GM12878 (cell line): ENCODE measurements around the gene KIAA1671. TPM values are rescaled to one million over a fixed set of nuclear protein-coding genes. Genes with fewer than 3 reads are reported as not detected.

Experiments
- ATAC-seq: fragments of 200-7000 bp; cut with Tn5 transposase; 3 replicates; pipeline ENCODE4 v1.9.1; 2020; ENCODE audit warnings: mild to moderate bottlenecking, moderate library complexity
- BruUV-seq: library from RNA; stranded (reverse); fragments of 400-500 nt; replicated peaks from 2 replicates; lab custom pipeline; 2021; lab: Mats Ljungman, UMichigan
- CTCF ChIA-PET: fragments of 300-600 bp; sonication (Branson Sonifier 250); formaldehyde crosslinking; extraction: SDS; loops from one replicate; lab custom pipeline; 2021; ENCODE audit warnings: inconsistent platforms; lab: Yijun Ruan, JAX
- POLR2A ChIA-PET: fragments of 350-600 bp; formaldehyde crosslinking; extraction: SDS; loops from one replicate; lab custom pipeline; 2021; ENCODE audit warnings: inconsistent platforms; lab: Charles Lee
- RAD21 ChIA-PET: fragments of 300-600 bp; sonication (Branson Sonifier 250); formaldehyde crosslinking; loops from one replicate; lab custom pipeline; 2023; ENCODE audit warnings: antibody characterized with exemption; ENCODE audit not compliant: unreplicated experiment; lab: Charles Lee
- SMC1A ChIA-PET: fragments of 300-600 bp; sonication (Branson Sonifier 250); formaldehyde crosslinking; loops from one replicate; lab custom pipeline; 2023; ENCODE audit not compliant: unreplicated experiment, uncharacterized antibody; lab: Charles Lee
- DNase-seq: peaks from one replicate; pipeline ENCODE4 v3.0.0-alpha.2; 2011; ENCODE audit warnings: low read depth, low spot score
- FAIRE-seq: peaks from 3 replicates; lab custom pipeline; 2011; peaks lifted over from hg19 to GRCh38; lab: Jason Lieb, UNC
- H2AFZ ChIP-seq: 2 replicates; pipeline ENCODE4 v1.6.0; 2011; ENCODE audit warnings: low read depth, low read length, control low read depth; ENCODE audit not compliant: control insufficient read depth
- H3K27ac ChIP-seq: 2 replicates; pipeline ENCODE4 v1.5.1; 2011; ENCODE audit warnings: control low read depth; ENCODE audit not compliant: control insufficient read depth, insufficient read depth
- H3K27me3 ChIP-seq, 2 experiments: replicated peaks in 1 of 2; 2 replicates each; pipeline versions ENCODE4 v1.6.0 to v1.6.1; 2011; ENCODE audit warnings: low read length in 1 of 2; ENCODE audit not compliant: control insufficient read depth in 2 of 2, insufficient read depth in 2 of 2
- H3K36me3 ChIP-seq, 2 experiments: 2 replicates each; pipeline ENCODE4 v1.5.1; 2011; ENCODE audit warnings: low read length in 1 of 2; ENCODE audit not compliant: control insufficient read depth in 2 of 2, insufficient read depth in 2 of 2
- H3K4me1 ChIP-seq: 2 replicates; pipeline ENCODE4 v1.6.1; 2011; ENCODE audit warnings: mild to moderate bottlenecking, low read length, moderate library complexity, mixed read lengths; ENCODE audit not compliant: control insufficient read depth, insufficient read depth
- H3K4me2 ChIP-seq: 2 replicates; pipeline ENCODE4 v1.6.0; 2011; ENCODE audit warnings: control low read depth; ENCODE audit not compliant: control insufficient read depth, insufficient read depth
- H3K4me3 ChIP-seq: fragments of 200-600 bp; sonication (generic); 2 replicates; pipeline ENCODE4 v1.5.1; 2016
- H3K79me2 ChIP-seq: 2 replicates; pipeline ENCODE4 v1.6.0; 2011; ENCODE audit warnings: low read length; ENCODE audit not compliant: control insufficient read depth, insufficient read depth
- H3K9ac ChIP-seq: 2 replicates; pipeline ENCODE4 v1.8.0; 2011; ENCODE audit warnings: low read length, control low read depth, mixed read lengths; ENCODE audit not compliant: control insufficient read depth, insufficient read depth
- H3K9me3 ChIP-seq: replicated peaks from 3 replicates; pipeline ENCODE4 v1.5.1; 2011; ENCODE audit warnings: mild to moderate bottlenecking, low read length; ENCODE audit not compliant: control insufficient read depth, insufficient read depth
- H4K20me1 ChIP-seq: 2 replicates; pipeline ENCODE4 v1.6.0; 2011; ENCODE audit not compliant: control insufficient read depth, insufficient read depth
- PML ChIP-seq: IDR thresholded peaks from 2 replicates; pipeline ENCODE4 v1.6.1; 2012; ENCODE audit warnings: low read length, inconsistent platforms
- WGBS: methylation state at CpG from one replicate; pipeline ENCODE4 v1.1.6; 2016; ENCODE audit warnings: low lambda C conversion rate; ENCODE audit not compliant: insufficient replicate concordance, insufficient coverage; ENCODE audit errors: missing lambda C conversion rate; 5-methylcytosine and 5-hydroxymethylcytosine counted together
- in situ Hi-C: fragments of 300-500 bp; cut with MboI; formaldehyde crosslinking; loops from 9 replicates; pipeline ENCODE4 v1.14.3; 2018; ENCODE audit warnings: mixed read lengths
- intact Hi-C: fragments of 100-400 bp; cut with micrococcal nuclease; formaldehyde crosslinking; loops from one replicate; pipeline ENCODE4 v1.14.2; 2022; ENCODE audit not compliant: unreplicated experiment
- polyA plus RNA-seq, 11 experiments: library from polyadenylated mRNA; depleted of rRNA in 4 of 11; unstranded in 6 of 11; stranded (reverse) in 5 of 11; fragments of >200 nt; fragmentation: Nextera tagmentation in 4 of 11; fragmentation: Illumina TruSeq in 1 of 11; extraction: Ambion mirVana in 4 of 11; extraction: Trizol in 1 of 11; gene quantifications; 1 replicate in 1 of 11; 2 replicates in 10 of 11; pipeline versions ENCODE4 v1.2.1 to v1.2.3, GENCODE V29; 2011 to 2016; ENCODE audit warnings: inconsistent platforms in 2 of 11, missing spikeins in 2 of 11, low read depth in 1 of 11
- total RNA-seq, 4 experiments: library from RNA; depleted of rRNA in 3 of 4; stranded (reverse); fragments of >200 nt in 3 of 4; fragmentation: Illumina TruSeq in 1 of 4; extraction: Trizol in 1 of 4; gene quantifications; 2 replicates each; pipeline versions ENCODE4 v1.2.1 to v1.2.3, GENCODE V29; 2013 to 2021
- TF ChIP-seq, protein P1 (sequence below): fragments of 450-650 bp; IDR thresholded peaks from 2 replicates; pipeline ENCODE4 v1.6.1; 2016; ENCODE audit warnings: mild to moderate bottlenecking
- TF ChIP-seq, protein P2 (sequence below): fragments of 450-650 bp; IDR thresholded peaks from 2 replicates; pipeline ENCODE4 v1.6.1; 2018; ENCODE audit warnings: borderline replicate concordance, mild to moderate bottlenecking; ENCODE audit not compliant: partially characterized antibody

The KIAA1671 gene
- total and polyA plus RNA-seq, 10 of the 15 experiments (the other 5 are each of a cell fraction or from before 2014, with no cell fraction given): 0.05 to 2.7 (median 0.33) TPM

DNA sequence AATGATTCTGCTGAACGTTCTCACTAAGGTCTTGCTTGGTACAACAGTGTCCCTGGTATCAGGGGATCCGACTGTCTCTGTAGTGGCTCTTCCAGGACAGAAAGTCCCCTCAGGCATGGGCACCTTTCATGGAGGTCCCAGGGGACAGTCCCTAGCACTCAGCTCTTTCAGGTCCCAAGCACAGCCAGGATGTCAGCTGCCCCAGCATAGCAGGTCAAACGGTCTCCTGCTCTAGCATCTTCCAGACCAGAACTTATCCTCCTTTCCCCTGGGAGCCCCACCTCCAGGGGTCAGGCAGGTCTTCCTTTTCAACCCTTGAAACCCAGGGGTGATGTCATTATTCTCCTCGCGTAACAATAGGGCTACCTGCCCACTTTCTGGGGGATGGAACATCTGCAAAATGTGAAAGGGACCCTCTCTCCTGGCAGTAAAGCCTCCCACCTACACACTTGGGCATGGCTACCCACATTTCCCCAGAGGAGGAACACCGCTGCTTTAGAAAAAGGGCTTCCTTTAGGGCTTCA, 222.4 kb downstream of the KIAA1671 start:
- BruUV-seq: no TSS peak
- H3K27me3 ChIP-seq: no peaks in the 10 kb centered on the region; a peak in 1 of 4 replicates
- ChIA-PET CTCF (interaction anchor here (6.2 kb wide), 1 partner anchor 64 kb away, joined by 30 read pairs; no protein-coding TSS in a partner anchor), POLR2A (no interaction called here), RAD21 (interaction anchor here (5.2 kb wide), 1 partner anchor 94 kb away, joined by 35 read pairs; no protein-coding TSS in a partner anchor), SMC1A (no interaction called here)
- WGBS: 31% methylated on average over 6 of the region's 6 CpGs
- no peak overlapping the region for H3K9ac ChIP-seq
- no peak overlapping the region for H3K4me2 ChIP-seq
- intact Hi-C loops: loop anchor here (5.0 kb wide), 1 partner anchor 43 kb away; no protein-coding TSS in a partner anchor
- no peaks in the 10 kb centered on the region for H4K20me1 ChIP-seq
- no peaks in the 10 kb centered on the region; the same call in 2 of the 3 replicates for H3K9me3 ChIP-seq
- H3K4me3 ChIP-seq: no peak overlapping the region
- no peaks in the 10 kb centered on the region for H3K4me1 ChIP-seq
- H2AFZ ChIP-seq: no peak overlapping the region
- FAIRE-seq (no peak), ATAC-seq (no peak), DNase-seq (no peak)
- H3K36me3 ChIP-seq: no peaks in the 10 kb centered on the region
- TF ChIP-seq, protein P1, sequence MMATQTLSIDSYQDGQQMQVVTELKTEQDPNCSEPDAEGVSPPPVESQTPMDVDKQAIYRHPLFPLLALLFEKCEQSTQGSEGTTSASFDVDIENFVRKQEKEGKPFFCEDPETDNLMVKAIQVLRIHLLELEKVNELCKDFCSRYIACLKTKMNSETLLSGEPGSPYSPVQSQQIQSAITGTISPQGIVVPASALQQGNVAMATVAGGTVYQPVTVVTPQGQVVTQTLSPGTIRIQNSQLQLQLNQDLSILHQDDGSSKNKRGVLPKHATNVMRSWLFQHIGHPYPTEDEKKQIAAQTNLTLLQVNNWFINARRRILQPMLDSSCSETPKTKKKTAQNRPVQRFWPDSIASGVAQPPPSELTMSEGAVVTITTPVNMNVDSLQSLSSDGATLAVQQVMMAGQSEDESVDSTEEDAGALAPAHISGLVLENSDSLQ: no peak
- no peak for TF ChIP-seq PML
- TF ChIP-seq, protein P2, sequence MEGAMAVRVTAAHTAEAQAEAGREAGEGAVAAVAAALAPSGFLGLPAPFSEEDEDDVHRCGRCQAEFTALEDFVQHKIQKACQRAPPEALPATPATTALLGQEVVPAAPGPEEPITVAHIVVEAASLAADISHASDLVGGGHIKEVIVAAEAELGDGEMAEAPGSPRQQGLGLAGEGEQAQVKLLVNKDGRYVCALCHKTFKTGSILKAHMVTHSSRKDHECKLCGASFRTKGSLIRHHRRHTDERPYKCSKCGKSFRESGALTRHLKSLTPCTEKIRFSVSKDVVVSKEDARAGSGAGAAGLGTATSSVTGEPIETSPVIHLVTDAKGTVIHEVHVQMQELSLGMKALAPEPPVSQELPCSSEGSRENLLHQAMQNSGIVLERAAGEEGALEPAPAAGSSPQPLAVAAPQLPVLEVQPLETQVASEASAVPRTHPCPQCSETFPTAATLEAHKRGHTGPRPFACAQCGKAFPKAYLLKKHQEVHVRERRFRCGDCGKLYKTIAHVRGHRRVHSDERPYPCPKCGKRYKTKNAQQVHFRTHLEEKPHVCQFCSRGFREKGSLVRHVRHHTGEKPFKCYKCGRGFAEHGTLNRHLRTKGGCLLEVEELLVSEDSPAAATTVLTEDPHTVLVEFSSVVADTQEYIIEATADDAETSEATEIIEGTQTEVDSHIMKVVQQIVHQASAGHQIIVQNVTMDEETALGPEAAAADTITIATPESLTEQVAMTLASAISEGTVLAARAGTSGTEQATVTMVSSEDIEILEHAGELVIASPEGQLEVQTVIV: no peak
- no peaks in the 10 kb centered on the region for H3K79me2 ChIP-seq
- in situ Hi-C loops: loop anchor here (5.0 kb wide), 1 partner anchor 93 kb away; no protein-coding TSS in a partner anchor
- H3K27ac ChIP-seq: no peak overlapping the region
